ENCODE measurements around the gene UBE2I.

GRCh38 chr16:1342526-1343427, 33.3 kb downstream of the UBE2I start:
- TF ChIP-seq CTCF (IDR thresholded peaks at IDR 0.05; ENCODE audit: low read length) (no peak), EZH2 (optimal IDR thresholded peaks at IDR 0.05; ENCODE audit: low read depth, low read length) (no peak), EZH2phosphoT487 (IDR thresholded peaks at IDR 0.05; ENCODE audit: low read length) (no peak)
